GM12873 (cell line): Measurements from ENCODE around the gene PLPP3.

ENCODE experiments used
- TF ChIP-seq, protein P1 (sequence below): IDR thresholded peaks from 2 replicates; pipeline ENCODE4 v1.5.1; 2012; ENCODE audit warnings: low read depth, mild to moderate bottlenecking, moderate library complexity, low read length, control low read depth; ENCODE audit not compliant: insufficient read depth; ENCODE audit errors: missing control alignments

PLPP3 gene

DNA sequence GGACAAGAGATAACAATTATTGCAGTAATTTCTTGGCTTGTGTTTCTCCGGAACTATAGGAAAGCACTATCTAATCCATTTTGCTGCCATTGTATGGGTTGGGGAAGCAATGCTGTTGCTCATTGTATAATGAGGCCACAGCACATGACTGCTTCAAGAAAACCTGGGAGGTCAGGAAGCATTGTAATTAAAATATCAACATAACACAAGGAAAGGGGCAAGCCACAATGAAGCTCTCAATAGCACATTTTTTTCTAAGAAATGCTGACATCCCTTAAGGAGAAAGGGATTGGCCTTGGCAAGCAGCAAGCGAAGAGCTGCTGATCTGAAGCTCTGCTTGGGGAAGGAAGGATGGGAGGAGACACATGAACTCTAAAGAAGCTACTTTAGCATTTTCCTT lies 44.0 kb downstream of the PLPP3 start:
- TF ChIP-seq, protein P1, sequence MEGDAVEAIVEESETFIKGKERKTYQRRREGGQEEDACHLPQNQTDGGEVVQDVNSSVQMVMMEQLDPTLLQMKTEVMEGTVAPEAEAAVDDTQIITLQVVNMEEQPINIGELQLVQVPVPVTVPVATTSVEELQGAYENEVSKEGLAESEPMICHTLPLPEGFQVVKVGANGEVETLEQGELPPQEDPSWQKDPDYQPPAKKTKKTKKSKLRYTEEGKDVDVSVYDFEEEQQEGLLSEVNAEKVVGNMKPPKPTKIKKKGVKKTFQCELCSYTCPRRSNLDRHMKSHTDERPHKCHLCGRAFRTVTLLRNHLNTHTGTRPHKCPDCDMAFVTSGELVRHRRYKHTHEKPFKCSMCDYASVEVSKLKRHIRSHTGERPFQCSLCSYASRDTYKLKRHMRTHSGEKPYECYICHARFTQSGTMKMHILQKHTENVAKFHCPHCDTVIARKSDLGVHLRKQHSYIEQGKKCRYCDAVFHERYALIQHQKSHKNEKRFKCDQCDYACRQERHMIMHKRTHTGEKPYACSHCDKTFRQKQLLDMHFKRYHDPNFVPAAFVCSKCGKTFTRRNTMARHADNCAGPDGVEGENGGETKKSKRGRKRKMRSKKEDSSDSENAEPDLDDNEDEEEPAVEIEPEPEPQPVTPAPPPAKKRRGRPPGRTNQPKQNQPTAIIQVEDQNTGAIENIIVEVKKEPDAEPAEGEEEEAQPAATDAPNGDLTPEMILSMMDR, result no peak

DNA sequence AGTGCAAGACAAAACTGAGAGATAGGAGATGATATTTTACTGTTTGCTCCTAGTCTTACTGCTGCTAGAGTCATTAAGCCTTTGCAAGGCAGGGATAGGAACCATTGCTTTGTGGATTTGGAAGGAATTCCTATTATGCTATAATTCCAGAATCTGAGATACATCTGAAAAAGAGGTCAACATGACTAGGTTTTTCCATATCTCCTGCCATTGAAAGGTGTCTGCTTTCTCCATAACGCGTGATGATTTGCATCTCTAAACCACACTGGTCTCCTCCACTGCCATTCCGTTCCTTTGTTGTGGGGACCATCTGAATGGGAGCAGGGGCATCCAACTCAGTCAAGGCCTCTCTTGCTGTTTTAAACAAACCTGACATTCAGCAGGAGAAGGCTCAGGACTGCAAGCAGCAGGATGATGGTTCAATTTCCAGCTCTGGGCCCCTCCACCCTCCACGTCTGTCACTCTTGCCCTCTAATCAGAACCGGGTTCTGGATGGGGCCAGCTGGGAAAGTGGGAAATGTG lies 45.2 kb downstream of the PLPP3 start:
- TF ChIP-seq, protein P1, result no peak

DNA sequence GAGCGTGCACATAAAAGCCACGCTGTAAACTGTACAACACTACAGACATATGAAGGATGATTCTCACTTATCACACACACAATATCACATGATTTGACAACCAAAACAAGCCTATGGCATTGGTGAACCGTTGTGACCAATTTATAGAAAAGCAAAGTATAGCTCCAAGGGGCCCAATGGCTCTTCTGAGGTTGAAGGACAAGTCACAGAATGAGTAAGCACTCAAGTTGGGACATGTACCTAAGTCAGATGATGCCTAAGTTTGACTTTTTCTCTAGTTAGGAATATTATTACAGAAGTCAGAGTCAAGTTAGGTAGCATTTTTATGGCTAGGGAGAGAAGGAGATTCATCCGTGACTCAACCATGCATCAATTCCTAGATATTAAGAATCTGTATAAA lies 45.7 kb downstream of the PLPP3 start:
- TF ChIP-seq, protein P1, result no peak

DNA sequence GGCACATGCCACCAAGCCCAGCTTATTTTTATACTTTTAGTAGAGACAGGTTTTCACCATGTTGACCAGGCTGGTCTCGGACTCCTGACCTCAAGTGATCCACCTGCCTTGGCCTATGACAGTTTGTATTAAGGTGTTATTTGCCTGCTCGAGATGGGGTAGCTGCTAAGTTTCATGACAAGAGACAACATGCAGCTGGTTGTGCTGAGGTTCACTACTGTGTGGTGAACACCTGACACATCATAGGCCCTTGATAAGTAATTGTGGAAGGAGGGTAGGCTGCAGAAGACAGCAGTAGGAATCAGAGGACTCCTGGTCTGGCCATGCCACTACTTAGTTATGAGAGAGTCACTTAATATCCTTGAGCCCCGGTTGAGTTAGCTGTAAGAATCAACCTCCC lies 46.2 kb downstream of the PLPP3 start:
- TF ChIP-seq, protein P1, result no peak

DNA sequence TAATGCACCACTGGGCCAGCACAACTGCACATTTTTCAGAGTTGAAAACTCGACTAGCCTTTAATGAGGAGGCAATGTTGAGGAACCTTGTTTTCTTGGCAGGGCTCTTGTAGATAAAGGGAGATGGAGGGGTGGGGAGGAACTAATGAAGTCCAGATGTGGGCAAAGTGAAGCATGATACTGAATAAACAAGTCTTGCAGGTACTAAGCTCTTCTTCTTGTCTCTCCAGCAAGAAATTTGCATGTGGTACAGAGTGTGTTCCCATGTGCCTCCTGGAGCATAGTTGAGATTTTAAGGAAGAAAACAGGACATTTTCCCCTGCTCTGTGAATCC lies 47.0 kb downstream of the PLPP3 start:
- TF ChIP-seq, protein P1, result no peak

DNA sequence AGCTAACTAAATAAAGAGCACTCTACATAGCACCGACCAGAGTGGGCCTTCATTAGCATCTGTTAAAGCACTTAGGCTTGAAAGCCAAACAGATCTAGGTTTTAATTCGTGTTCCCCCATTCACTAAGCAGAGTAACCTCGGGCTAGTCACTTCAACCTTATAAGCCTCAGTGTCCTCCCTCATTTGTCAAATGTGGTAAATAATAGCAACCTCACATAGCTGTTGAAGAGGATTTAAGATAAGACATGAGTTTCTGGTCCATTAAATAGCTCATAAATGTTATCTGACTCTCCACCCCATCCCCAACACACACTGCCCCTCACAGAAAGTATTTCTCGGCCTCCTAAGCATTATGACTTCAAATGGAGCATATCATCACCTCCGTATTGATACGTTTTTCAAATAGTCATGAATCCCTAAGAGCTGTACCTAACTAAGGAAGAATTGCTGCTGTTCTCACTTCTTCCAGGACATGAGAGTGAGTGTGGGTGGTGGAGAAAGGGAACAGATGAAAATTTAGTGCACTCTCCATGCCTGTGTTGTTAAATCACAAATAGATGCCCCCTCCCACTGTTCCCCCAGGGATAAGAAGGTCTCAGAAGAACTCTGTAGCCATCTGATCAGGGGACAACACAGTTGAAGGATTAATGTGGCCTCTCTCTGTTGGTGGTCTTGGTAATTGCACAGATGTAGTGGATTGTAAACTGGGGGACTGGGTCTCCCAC lies 47.6 kb downstream of the PLPP3 start:
- TF ChIP-seq, protein P1, result no peak

DNA sequence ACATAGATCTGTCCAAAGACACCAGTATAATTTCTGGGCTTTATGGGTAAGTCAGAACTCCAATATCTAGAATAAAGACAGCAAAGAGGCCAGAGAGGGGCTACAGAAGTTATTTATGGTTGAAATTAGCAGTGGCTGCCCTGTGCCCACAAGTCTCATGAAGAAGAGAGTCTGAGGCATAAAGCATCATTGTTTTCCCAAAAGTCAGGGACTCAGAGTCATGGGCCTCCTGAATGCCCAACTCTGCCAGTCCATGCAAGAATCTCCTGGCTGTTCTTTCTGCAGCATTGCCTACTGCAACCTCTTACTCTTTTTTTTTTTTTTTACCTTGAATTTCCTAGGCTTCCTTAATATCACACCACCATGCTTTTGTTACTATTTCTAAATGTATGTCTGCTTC lies 49.6 kb downstream of the PLPP3 start:
- TF ChIP-seq, protein P1, result no peak
